DOHH2 (cell line): ENCODE results near the gene LDLRAD2.

Experiments
- H3F3A ChIP-seq: fragments of 200-600 bp; sonication (generic), shearing (Covaris generic); 2 replicates; pipeline ENCODE4 v1.6.0; 2016; ENCODE audit warnings: antibody characterized with exemption, mild to moderate bottlenecking; ENCODE audit not compliant: control insufficient read depth, insufficient read depth
- H3K27ac ChIP-seq: fragments of 200-600 bp; sonication (generic); 2 replicates; pipeline ENCODE4 v1.5.1; 2014; ENCODE audit warnings: low read depth, mild to moderate bottlenecking, low read length, moderate library complexity
- H3K27me3 ChIP-seq: fragments of 200-600 bp; sonication (generic); 2 replicates; pipeline ENCODE4 v1.6.1; 2014; ENCODE audit warnings: mild to moderate bottlenecking, low read length, mixed read lengths; ENCODE audit not compliant: control insufficient read depth
- H3K36me3 ChIP-seq: fragments of 200-600 bp; sonication (generic); 2 replicates; pipeline ENCODE4 v1.6.1; 2014; ENCODE audit warnings: mild to moderate bottlenecking, low read length, moderate library complexity, mixed read lengths; ENCODE audit not compliant: control insufficient read depth
- H3K4me1 ChIP-seq: fragments of 200-600 bp; sonication (generic); 2 replicates; pipeline ENCODE4 v1.6.1; 2014; ENCODE audit warnings: mild to moderate bottlenecking, low read length, mixed read lengths; ENCODE audit not compliant: control insufficient read depth
- H3K4me2 ChIP-seq: fragments of 200-600 bp; sonication (generic); 2 replicates; pipeline ENCODE4 v1.6.0; 2014; ENCODE audit warnings: mild to moderate bottlenecking, low read length, moderate library complexity
- H3K4me3 ChIP-seq: fragments of 200-600 bp; sonication (generic); 2 replicates; pipeline ENCODE4 v1.5.1; 2014; ENCODE audit warnings: mild to moderate bottlenecking, low read length, mixed read lengths
- H3K79me2 ChIP-seq: fragments of 200-600 bp; sonication (generic); 2 replicates; pipeline ENCODE4 v1.6.1; 2014; ENCODE audit warnings: mild to moderate bottlenecking, low read length, mixed read lengths; ENCODE audit not compliant: control insufficient read depth
- H3K9me2 ChIP-seq: fragments of 200-600 bp; sonication (generic); replicated peaks from 2 replicates; pipeline ENCODE4 v1.6.1; 2014; ENCODE audit warnings: mild to moderate bottlenecking, low read length, mixed read lengths; ENCODE audit not compliant: control insufficient read depth
- H3K9me3 ChIP-seq: fragments of 200-600 bp; sonication (generic); 2 replicates; pipeline ENCODE4 v1.6.1; 2014; ENCODE audit warnings: antibody characterized with exemption, low read length, mixed read lengths; ENCODE audit not compliant: control insufficient read depth, insufficient read depth
- H4K20me1 ChIP-seq: fragments of 200-600 bp; sonication (generic); 2 replicates; pipeline ENCODE4 v1.6.0; 2014; ENCODE audit warnings: low read depth, mild to moderate bottlenecking, antibody characterized with exemption, low read length, moderate library complexity; ENCODE audit not compliant: control insufficient read depth, insufficient read depth
- EZH2phosphoT487 ChIP-seq: fragments of 200-600 bp; sonication (generic); IDR thresholded peaks from 2 replicates; pipeline ENCODE4 v1.6.1; 2017; ENCODE audit warnings: borderline replicate concordance, mild to moderate bottlenecking, antibody characterized with exemption, low read length, moderate library complexity, mixed read lengths
- TF ChIP-seq, protein P1 (sequence below): fragments of 200-600 bp; sonication (generic); IDR thresholded peaks from one replicate; pipeline ENCODE4 v1.5.1; 2014; ENCODE audit warnings: antibody characterized with exemption, mild to moderate bottlenecking, low read depth, low read length; ENCODE audit not compliant: poor library complexity, severe bottlenecking

LDLRAD2 gene

DNA sequence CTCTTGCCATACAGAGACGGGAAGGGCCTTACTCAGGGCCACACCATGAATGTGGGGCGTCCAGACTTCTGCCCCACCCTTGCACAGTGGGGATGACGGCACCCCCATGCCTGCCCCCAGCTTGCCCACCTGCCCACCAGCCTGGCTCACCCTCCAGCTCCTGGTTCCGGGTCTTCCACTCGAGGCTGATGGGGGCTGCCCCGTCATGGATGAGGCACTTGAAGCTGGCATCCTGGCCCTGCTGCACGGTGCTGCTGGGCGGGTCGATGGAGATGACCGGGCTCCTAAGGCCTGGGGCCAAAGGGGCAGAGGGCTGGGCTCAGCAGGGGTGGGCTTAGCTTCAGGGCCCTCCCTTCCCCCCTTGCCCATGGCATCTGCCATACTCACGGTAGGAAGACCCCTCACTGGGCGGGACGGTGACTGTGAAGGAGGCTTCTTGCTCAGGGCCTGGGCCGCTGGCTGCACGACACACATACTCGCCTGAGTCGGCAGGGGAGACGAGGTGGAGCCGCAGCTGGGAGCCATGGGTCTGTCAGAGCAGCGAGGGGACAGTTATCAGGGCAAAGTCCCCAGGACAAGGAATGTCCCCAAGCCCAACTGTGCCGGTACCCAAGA lies 29.9 kb downstream of the LDLRAD2 start:
- TF ChIP-seq, protein P1, sequence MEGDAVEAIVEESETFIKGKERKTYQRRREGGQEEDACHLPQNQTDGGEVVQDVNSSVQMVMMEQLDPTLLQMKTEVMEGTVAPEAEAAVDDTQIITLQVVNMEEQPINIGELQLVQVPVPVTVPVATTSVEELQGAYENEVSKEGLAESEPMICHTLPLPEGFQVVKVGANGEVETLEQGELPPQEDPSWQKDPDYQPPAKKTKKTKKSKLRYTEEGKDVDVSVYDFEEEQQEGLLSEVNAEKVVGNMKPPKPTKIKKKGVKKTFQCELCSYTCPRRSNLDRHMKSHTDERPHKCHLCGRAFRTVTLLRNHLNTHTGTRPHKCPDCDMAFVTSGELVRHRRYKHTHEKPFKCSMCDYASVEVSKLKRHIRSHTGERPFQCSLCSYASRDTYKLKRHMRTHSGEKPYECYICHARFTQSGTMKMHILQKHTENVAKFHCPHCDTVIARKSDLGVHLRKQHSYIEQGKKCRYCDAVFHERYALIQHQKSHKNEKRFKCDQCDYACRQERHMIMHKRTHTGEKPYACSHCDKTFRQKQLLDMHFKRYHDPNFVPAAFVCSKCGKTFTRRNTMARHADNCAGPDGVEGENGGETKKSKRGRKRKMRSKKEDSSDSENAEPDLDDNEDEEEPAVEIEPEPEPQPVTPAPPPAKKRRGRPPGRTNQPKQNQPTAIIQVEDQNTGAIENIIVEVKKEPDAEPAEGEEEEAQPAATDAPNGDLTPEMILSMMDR, result no peak
- no peak for TF ChIP-seq EZH2phosphoT487
- H3K36me3 ChIP-seq, result no peaks in the 10 kb centered on the region
- no peaks in the 10 kb centered on the region for H3K4me1 ChIP-seq
- H3K9me3 ChIP-seq, result no peaks in the 10 kb centered on the region
- no peaks in the 10 kb centered on the region for H3K79me2 ChIP-seq
- no peaks in the 10 kb centered on the region for H3K9me2 ChIP-seq
- no peak overlapping the region for H3K27ac ChIP-seq
- H3F3A ChIP-seq, result no peaks in the 10 kb centered on the region
- no peaks in the 10 kb centered on the region for H4K20me1 ChIP-seq
- no peaks in the 10 kb centered on the region for H3K27me3 ChIP-seq
- H3K4me3 ChIP-seq, result no peak overlapping the region
- no peak overlapping the region for H3K4me2 ChIP-seq

DNA sequence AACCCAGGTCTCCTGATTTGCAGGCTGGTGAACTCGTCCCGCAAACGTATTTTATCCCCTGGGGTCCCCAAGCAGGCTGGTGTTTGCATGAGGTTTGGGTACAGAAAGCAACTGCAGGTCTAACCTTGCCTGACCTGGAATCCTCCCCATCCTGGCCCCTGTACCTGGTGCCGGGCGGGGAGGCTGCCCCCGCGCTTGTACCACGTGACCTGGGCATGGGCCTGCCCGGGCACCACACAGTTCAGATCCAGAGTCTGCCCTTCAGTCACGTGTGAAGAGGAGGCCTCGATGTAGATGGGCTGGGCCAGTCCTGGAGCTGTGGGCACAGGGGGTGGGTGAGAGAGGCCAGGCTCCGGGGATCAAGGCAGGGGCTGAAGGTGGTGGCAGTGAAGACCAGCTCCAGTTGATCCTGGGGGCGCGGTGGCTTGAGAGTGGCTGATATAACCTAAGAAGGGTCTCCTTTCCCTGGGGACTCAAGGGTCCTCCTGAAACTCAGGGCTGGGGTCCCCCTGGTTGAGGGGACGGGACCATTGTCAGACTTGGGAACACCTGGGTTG lies 30.6 kb downstream of the LDLRAD2 start:
- Histone ChIP-seq H3K4me1 (no peaks in the 10 kb centered on the region), H3K36me3 (no peaks in the 10 kb centered on the region), H3K27me3 (no peaks in the 10 kb centered on the region), H3K4me2 (no peak overlapping the region), H3K9me3 (no peaks in the 10 kb centered on the region), H3K79me2 (no peaks in the 10 kb centered on the region), H3K9me2 (no peaks in the 10 kb centered on the region), H3K4me3 (no peak overlapping the region), H4K20me1 (no peaks in the 10 kb centered on the region), H3F3A (no peaks in the 10 kb centered on the region), H3K27ac (no peak overlapping the region)
- no peak for TF ChIP-seq EZH2phosphoT487
- TF ChIP-seq, protein P1, result no peak

DNA sequence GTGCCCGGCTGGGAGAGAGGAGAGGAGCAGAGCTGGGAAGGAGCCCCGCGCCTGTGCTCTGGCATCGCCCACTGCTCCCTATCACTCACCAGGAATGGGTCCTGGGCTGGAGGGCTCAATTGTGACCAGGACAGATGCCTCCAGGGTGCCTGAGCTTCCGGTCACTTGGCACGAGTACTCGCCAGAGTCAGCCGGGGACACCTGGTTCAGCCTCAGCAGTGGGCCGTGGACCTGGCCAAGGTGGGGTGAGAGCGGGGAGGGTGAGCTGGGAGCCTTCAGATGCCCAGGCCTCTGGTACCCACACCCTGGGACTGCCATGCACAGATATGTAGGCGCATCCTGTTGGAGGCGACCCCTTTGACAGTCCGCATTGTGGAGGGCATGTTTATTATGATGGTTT lies 31.1 kb downstream of the LDLRAD2 start:
- Histone ChIP-seq H3K36me3 (no peaks in the 10 kb centered on the region), H3K79me2 (no peaks in the 10 kb centered on the region)

More for the DNA sequence above, 31.1 kb downstream of the LDLRAD2 start:
- H3K27ac ChIP-seq, result no peak overlapping the region
- no peaks in the 10 kb centered on the region for H3K27me3 ChIP-seq
- H4K20me1 ChIP-seq, result no peaks in the 10 kb centered on the region
- no peaks in the 10 kb centered on the region for H3K9me2 ChIP-seq
- H3K9me3 ChIP-seq, result no peaks in the 10 kb centered on the region
- no peaks in the 10 kb centered on the region for H3K4me1 ChIP-seq
- H3K4me2 ChIP-seq, result no peak overlapping the region
- H3F3A ChIP-seq, result no peaks in the 10 kb centered on the region
- no peak for TF ChIP-seq EZH2phosphoT487
- TF ChIP-seq, protein P1, result no peak
- H3K4me3 ChIP-seq, result no peak overlapping the region
